Suprapubic skin (tissue), 4 donors: ENCODE data around the gene C2CD5. TPM values are rescaled to one million over a fixed set of nuclear protein-coding genes. Genes with fewer than 3 reads are reported as not detected.

ENCODE experiments used
- DNase-seq, 2 donors: peaks; one replicate each; pipeline ENCODE4 v3.0.0-alpha.2; 2019; ENCODE audit warnings: low spot score in 2 of 2
- H3K27ac ChIP-seq: fragments of 200-600 bp; sonication (generic); one replicate; pipeline ENCODE4 v1.5.1; 2019
- H3K27me3 ChIP-seq: fragments of 200-600 bp; sonication (generic); one replicate; pipeline ENCODE4 v1.5.1; 2019
- H3K36me3 ChIP-seq: fragments of 200-600 bp; sonication (generic); one replicate; pipeline ENCODE4 v1.5.1; 2019
- H3K4me1 ChIP-seq: fragments of 200-600 bp; sonication (generic); one replicate; pipeline ENCODE4 v1.5.1; 2019
- H3K4me3 ChIP-seq: fragments of 200-600 bp; sonication (generic); one replicate; pipeline ENCODE4 v1.5.1; 2019; ENCODE audit warnings: mild to moderate bottlenecking
- H3K9me3 ChIP-seq: fragments of 200-600 bp; sonication (generic); one replicate; pipeline ENCODE4 v1.5.1; 2019
- EP300 ChIP-seq: sonication (generic); formaldehyde crosslinking; IDR thresholded peaks from one replicate; pipeline ENCODE4 v1.6.1; 2017; ENCODE audit warnings: antibody characterized with exemption
- POLR2A ChIP-seq, 2 donors: fragments of 450-650 bp; IDR thresholded peaks; one replicate each; pipeline ENCODE4 v1.6.1; 2017; ENCODE audit warnings: antibody characterized with exemption in 2 of 2, mild to moderate bottlenecking in 2 of 2, moderate library complexity in 2 of 2
- POLR2AphosphoS5 ChIP-seq, 3 donors: sonication (generic); formaldehyde crosslinking; IDR thresholded peaks; one replicate each; pipeline ENCODE4 v1.6.1; 2017; ENCODE audit warnings: antibody characterized with exemption in 3 of 3
- WGBS: methylation state at CpG from one replicate; pipeline ENCODE4 v1.1.5; 2018; 5-methylcytosine and 5-hydroxymethylcytosine counted together
- total RNA-seq, 4 donors: library from RNA; depleted of rRNA; stranded (reverse); fragments of >200 nt; gene quantifications; one replicate each; pipeline ENCODE4 v1.1.0, GENCODE V29; 2016
- TF ChIP-seq, protein P1 (sequence below), 2 donors: fragments of 200-600 bp in 1 of 2; fragments of 450-650 bp in 1 of 2; sonication (generic) in 1 of 2; IDR thresholded peaks; one replicate each; pipeline ENCODE4 v1.5.1; 2016 to 2019; ENCODE audit warnings: antibody characterized with exemption in 2 of 2, mild to moderate bottlenecking in 1 of 2, moderate library complexity in 1 of 2

The C2CD5 gene
- total RNA-seq, 4 donors from 2014 or later: 23.1 to 39.2 (median 27.7) TPM

DNA sequence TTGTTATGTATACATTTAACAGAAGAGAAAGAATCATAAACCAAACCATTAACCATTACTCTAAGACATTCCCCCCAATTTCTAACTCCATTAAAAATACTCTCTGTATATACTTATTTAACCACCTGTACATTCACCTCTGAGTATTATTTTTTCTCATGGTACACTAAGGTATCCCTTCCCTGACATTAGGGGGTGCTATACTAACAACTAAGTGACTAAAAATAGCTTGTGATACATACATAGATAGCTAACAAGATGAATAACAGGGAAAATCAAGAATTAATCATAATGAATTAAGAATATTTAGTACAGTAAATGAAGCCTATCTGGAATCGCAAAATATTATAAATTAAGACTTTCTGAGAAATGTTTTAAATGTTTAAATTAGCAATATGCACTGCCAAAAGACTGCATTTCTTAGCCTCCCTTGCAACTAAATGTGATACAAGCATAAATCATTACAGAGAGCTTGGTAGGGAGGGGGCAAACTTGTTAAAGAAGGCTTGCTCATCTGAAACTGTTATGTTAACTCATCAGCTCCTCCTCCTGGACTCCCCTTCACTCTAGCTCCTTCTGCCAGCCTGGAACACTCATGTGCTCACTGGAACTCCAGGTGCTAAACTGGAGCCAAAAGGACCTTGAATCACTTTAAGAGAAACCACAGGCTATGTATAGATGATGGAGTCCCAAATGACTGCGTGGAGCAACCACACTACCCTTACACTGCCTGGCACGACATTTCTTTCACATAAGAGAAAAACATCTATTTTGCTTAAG, 14.9 kb downstream of the C2CD5 start:
- 89% methylated on average over 3 of the region's 3 CpGs for WGBS
- H3K4me1 ChIP-seq: no peaks in the 10 kb centered on the region
- no peak overlapping the region for H3K27ac ChIP-seq
- peaks cover 40% of the 10 kb centered on the region for H3K36me3 ChIP-seq
- peaks cover 3% of the 10 kb centered on the region for H3K9me3 ChIP-seq
- no peak overlapping the region for H3K4me3 ChIP-seq
- DNase-seq: no peak
- TF ChIP-seq EP300: no peak
- TF ChIP-seq POLR2A (IDR thresholded peaks at IDR 0.05): no peak
- TF ChIP-seq POLR2AphosphoS5 (IDR thresholded peaks at IDR 0.05): no peak
- TF ChIP-seq, protein P1, sequence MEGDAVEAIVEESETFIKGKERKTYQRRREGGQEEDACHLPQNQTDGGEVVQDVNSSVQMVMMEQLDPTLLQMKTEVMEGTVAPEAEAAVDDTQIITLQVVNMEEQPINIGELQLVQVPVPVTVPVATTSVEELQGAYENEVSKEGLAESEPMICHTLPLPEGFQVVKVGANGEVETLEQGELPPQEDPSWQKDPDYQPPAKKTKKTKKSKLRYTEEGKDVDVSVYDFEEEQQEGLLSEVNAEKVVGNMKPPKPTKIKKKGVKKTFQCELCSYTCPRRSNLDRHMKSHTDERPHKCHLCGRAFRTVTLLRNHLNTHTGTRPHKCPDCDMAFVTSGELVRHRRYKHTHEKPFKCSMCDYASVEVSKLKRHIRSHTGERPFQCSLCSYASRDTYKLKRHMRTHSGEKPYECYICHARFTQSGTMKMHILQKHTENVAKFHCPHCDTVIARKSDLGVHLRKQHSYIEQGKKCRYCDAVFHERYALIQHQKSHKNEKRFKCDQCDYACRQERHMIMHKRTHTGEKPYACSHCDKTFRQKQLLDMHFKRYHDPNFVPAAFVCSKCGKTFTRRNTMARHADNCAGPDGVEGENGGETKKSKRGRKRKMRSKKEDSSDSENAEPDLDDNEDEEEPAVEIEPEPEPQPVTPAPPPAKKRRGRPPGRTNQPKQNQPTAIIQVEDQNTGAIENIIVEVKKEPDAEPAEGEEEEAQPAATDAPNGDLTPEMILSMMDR (IDR thresholded peaks at IDR 0.05): peak in 1 of 2 donors; percentile 32
- H3K27me3 ChIP-seq: no peaks in the 10 kb centered on the region

- no peak overlapping the region for H3K27ac ChIP-seq
- WGBS: 94% methylated on average over 1 of the region's 1 CpG
- no peak for TF ChIP-seq EP300
- no peak for TF ChIP-seq POLR2AphosphoS5 (IDR thresholded peaks at IDR 0.05)
- TF ChIP-seq, protein P1 (IDR thresholded peaks at IDR 0.05): no peak
- TF ChIP-seq POLR2A (IDR thresholded peaks at IDR 0.05): no peak
- no peaks in the 10 kb centered on the region for H3K27me3 ChIP-seq
- peaks cover 40% of the 10 kb centered on the region for H3K36me3 ChIP-seq
- DNase-seq: no peak
- H3K4me1 ChIP-seq: no peaks in the 10 kb centered on the region
- H3K4me3 ChIP-seq: no peak overlapping the region
- peaks cover 3% of the 10 kb centered on the region for H3K9me3 ChIP-seq
Observed at GRCh38 chr12:22527999-22528398, 16.3 kb downstream of the C2CD5 start.

- Histone ChIP-seq H3K4me1 (no peaks in the 10 kb centered on the region), H3K4me3 (no peak overlapping the region), H3K36me3 (peaks cover 37% of the 10 kb centered on the region), H3K9me3 (peaks cover 3% of the 10 kb centered on the region), H3K27ac (no peak overlapping the region), H3K27me3 (no peaks in the 10 kb centered on the region)
- TF ChIP-seq EP300 (no peak), POLR2AphosphoS5 (IDR thresholded peaks at IDR 0.05) (no peak), POLR2A (IDR thresholded peaks at IDR 0.05) (no peak)
- TF ChIP-seq, protein P1 (IDR thresholded peaks at IDR 0.05): no peak
- WGBS: 85% methylated on average over 3 of the region's 3 CpGs
- no peak for DNase-seq
Observed at GRCh38 chr12:22526836-22527235, 17.5 kb downstream of the C2CD5 start.

DNA sequence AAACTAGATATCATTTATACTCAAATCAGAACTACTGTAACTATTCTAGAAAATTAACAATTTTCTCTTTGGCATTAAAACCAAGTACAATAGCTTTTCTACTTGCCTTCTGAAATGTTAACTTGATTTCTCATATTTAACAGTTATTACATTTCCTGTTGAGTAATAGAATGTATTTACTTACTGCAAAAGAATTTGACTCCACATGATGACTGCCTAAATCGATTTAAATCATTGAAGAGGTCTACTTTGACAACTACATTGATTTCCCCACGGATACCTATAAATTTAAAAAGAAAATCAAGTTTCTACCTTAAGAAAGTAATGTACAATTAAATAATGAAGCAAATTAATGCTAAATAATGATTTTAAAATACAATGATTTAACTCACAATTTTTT, 18.9 kb downstream of the C2CD5 start:
- Histone ChIP-seq H3K4me1 (no peaks in the 10 kb centered on the region), H3K4me3 (no peak overlapping the region), H3K27ac (no peak overlapping the region), H3K9me3 (no peaks in the 10 kb centered on the region), H3K36me3 (peaks cover 29% of the 10 kb centered on the region), H3K27me3 (no peaks in the 10 kb centered on the region)
- no peak for DNase-seq
- WGBS: 93% methylated on average over 2 of the region's 2 CpGs
- TF ChIP-seq, protein P1 (IDR thresholded peaks at IDR 0.05): no peak
- TF ChIP-seq POLR2A (IDR thresholded peaks at IDR 0.05) (no peak), EP300 (no peak), POLR2AphosphoS5 (IDR thresholded peaks at IDR 0.05) (no peak)

- DNase-seq: no peak
- H3K27ac ChIP-seq: no peak overlapping the region
- TF ChIP-seq, protein P1 (IDR thresholded peaks at IDR 0.05): no peak
- no peak for TF ChIP-seq POLR2AphosphoS5 (IDR thresholded peaks at IDR 0.05)
- no peak for TF ChIP-seq POLR2A (IDR thresholded peaks at IDR 0.05)
- TF ChIP-seq EP300: no peak
- H3K4me3 ChIP-seq: no peak overlapping the region
- H3K4me1 ChIP-seq: peaks cover 7% of the 10 kb centered on the region
- H3K9me3 ChIP-seq: no peaks in the 10 kb centered on the region
- H3K36me3 ChIP-seq: peaks cover 22% of the 10 kb centered on the region
- H3K27me3 ChIP-seq: no peaks in the 10 kb centered on the region
- 76% methylated on average over 6 of the region's 6 CpGs for WGBS
Observed at GRCh38 chr12:22518998-22519397, 25.3 kb downstream of the C2CD5 start.
